Renal cortical epithelial cell (primary cell): Measurements from ENCODE around the gene GTF2IRD1. TPM values are rescaled to one million over a fixed set of nuclear protein-coding genes. Genes with fewer than 3 reads are reported as not detected.
A peak's percentile ranks its signal among the peaks of the same experiment; 100 is the strongest.
"Not testable (repeated sequence)": the region's sequence is repeated elsewhere in the genome, so short reads cannot be mapped to it uniquely, and the experiment has no call there.

Experiments used
- DNase-seq: peaks from one replicate; pipeline ENCODE4 v3.0.0-alpha.2; 2011; ENCODE audit warnings: low read depth
- total RNA-seq: library from RNA; depleted of rRNA; stranded (reverse); fragments of >200 nt; gene quantifications from 2 replicates; pipeline ENCODE4 v1.2.3, GENCODE V29; 2014

Gene GTF2IRD1
- total RNA-seq, 1 donor from 2014 or later, result 52.2 TPM

DNA sequence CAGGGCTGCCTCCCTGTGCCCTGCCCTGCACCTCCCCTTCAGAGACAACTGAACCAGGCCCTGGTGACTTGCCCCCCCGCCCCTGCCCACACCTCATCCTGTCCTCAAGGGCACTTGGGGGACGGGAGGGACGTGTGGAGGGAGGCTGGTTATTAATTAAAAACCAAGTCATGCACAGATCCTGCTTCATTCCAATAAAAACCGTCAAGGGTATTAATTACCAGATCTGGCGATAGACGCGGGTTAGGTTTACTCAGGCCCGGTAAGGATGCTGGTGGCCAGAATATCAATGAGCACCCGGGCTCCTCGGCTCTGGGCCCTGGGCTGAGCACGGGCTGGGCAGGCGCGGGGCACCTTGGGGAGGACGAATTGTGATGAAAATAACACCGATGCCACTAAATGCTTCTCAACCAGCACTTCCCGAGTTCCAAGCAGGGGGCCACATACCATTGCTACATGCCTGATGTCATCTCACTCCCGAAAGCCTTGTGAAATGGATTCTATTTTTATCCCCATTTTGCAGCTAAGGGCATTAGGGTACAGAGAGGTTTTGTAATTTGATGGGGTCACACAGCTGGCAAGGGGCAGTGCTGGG lies 24.5 kb upstream of the GTF2IRD1 start:
- DNase-seq, result peak; percentile 89

DNA sequence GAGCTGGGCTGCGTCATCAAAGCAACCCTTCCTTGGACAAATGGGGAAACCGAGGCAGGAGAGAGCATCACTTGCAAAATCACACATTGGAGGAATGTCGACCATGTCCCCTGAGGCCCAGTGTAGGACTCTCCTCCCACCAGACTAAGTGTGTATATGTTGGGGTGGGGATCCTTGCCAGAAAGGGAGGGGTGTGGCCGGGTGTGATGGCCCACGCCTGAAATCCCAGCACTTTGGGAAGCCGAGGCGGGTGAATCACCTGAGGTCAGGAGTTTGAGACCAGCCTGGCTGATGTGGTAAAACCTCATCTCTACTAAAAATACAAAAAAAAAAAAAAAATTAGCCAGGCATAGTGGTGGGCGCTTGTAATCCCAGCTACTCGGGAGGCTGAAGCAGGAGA lies 23.3 kb upstream of the GTF2IRD1 start:
- DNase-seq, result peak; percentile 56

DNA sequence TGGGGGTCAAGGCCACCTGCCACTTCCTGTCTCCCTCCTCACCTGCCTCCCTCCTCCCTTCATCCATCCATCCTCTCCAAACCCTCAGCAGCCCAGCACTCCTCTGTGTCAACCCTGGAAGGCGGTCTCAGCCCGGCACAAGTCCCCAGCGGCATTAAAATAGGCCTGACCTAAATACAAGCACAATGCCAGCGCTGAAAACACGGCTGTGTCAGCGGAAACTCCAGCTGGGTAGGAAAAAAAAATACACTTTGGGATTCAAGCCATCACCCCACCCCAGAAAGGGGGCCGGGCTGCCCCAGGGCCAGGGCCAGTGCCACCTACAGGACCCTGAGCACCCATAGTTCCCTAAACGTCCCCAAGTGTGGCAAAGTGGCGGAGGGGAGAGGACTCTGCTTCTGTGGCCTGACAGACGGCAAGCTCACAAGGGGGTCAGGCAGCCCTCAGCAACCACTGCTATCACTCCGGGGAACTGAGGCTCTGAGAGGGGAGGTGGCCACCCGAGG lies 22.7 kb upstream of the GTF2IRD1 start:
- DNase-seq, result no peak

DNA sequence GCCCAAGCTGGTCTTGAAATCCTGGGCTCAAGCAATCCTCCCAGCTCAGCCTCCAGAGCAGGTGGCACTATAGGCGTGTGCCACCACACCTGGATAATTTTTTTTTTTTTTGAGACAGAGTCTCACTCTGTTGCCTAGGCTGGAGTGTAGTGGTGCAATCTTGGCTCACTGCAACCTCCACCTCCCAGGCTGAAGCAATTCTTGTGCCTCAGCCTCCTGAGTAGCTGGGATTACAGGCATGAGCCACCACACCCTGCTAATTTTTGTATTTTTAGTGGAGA lies 16.5 kb upstream of the GTF2IRD1 start:
- not testable (repeated sequence) for DNase-seq

DNA sequence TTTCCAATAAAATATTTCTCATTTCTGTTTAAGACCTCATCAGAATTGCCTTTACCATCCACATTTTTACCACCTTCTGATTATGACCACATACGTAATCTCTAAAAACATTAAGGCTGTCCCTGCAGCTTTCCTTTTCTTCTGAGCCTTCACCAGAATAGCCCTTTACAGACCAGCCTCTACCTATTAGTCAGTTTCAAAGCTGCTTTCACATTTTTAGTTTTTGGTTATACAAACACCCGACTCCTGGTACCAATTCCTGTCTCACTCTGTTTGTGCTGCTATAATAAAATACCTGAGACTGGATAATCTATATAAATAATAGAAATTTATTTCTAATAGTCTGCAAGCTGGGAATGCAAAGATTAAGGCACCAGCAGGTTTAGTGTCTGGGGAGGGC lies 15.4 kb upstream of the GTF2IRD1 start:
- no peak for DNase-seq

DNA sequence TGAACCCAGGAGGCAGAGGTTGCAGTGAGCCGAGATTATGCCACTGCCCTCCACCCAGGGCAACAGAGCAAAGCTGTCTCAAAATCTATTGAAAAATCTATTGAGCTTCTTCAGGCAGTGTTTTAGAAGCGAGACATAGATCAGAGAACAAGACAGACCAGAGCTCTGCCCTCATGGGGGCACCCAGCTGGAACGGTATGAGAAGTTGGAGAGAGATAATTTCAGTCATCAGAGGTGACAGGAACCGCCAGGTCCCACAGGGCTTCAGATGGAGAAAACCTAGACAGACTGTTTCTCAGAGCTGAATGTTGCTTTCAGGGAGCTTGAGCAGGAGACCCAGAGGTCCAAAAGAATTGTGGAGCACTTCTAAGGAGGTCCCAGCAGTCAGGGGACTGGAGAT lies 14.2 kb upstream of the GTF2IRD1 start:
- no peak for DNase-seq

DNA sequence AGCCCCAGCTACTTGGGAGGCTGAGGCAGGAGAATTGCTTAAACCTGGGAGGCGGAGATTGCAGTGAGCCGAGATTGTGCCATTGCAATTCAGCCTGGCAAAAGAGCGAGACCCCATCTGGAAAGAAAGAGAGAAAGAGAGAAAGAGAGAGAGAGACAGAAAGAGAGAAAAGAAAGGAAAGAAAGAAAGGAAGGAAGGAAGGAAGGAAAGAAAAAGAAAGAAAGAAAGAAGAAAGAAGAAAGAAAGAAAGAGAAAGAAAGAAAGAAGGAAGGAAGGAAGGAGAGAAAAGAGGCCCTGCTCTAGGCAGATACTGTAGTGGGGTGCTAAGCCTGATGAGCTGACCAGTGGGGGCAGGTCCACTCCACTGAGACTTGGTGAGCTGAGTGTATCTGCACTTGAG lies 13.6 kb upstream of the GTF2IRD1 start:
- not testable (repeated sequence) for DNase-seq

DNA sequence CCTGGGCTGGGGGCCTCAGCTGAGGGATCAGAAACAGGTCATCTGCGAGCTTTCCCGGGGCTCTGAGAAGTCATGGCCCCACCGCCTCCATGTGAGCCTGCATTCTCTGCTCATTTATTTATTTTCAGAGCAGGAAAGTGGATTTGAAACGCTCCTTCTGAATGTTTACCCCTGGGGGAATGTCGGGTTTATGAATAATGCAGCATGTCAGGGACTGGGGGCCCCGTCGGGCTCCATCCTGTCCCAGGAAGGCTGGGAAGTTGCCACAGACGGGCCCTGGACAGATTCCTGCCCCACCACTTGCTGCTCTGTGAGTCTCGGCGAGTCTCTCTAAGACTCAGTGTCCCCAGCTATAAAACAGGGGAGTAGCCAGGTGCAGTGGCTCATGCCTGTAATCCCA lies 11.9 kb upstream of the GTF2IRD1 start:
- peak; percentile 53 for DNase-seq

DNA sequence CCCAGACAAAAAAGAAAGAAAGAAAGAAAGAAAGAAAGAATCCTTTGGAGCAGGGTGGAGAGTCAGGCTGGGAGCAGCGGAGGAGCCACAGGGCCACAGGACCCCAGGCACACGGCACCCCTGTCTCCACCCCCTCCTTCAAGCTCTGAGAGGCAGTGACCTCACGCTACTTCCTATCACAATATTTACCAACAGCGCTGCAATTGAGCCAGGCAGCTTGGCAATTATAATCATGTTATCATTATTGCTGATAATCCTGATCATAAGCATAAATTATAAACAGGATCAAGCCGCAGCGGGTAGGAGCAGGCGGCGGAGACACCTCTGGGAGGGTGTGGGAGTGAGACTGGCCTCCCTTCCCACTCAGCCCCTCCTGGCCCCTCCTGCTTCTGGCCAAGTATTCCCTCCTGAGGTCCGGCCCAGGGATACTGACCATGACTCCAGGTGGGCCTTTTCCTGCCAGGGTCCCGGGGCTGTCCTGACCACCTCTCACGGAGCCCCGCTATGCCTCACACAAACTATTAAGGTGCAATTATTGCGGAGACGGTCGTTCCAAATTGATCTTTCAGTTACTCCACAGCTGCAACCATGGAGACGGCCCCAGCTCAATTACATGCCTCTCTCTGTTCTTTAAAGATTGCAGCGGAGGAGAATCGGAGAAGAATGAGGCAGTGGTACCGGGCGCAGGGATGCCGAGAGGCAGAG lies 10.0 kb upstream of the GTF2IRD1 start:
- no peak for DNase-seq

DNA sequence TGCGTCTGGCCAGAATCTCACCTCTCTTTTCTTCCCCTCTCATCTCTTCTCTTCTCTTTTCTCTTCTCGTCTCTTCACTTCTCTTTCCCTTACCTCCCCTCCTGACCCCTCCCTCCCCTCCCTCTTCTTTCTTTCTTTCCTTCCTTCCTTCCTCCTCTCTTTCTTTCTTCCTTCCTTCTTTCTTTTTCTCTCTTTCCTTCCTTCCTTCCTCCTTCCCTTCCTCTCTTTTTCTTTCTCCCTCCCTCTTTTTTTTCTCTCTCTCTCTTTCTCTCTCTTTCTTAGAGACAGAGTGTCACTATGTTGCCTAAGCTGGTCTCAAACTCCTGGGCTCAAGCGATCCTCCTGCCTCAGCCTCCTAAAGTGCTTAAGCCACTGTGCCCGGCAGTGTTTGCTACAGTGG lies 4.6 kb upstream of the GTF2IRD1 start:
- DNase-seq, result no peak

DNA sequence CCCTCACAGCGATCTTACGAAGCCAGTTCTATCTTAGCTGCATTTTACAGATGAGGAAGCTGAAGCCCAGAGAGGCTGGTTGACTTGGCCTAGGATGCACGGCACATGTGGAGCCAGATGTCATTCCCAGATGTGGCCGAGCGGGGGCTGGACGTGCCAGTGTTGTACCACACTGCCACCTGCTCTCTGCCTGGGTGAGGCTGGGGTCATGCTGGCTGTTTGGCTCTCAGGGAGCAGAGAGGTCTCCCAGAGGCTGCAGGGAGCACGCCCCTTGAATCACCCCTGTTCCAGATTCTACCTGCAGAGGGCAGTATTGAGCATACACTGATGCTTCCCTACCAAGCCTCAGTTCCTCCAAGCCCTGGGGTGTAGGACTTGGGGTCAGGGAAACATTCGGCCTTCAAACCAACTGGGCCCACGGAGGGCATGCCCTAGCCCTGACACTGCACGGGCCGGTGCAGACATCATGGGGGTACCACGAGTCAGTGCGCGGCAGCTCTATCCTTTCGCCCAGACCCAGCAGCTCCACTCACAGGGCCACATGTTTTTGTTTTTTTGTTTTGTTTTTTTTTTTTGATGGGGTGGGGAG lies 3.8 kb upstream of the GTF2IRD1 start:
- DNase-seq, result no peak

DNA sequence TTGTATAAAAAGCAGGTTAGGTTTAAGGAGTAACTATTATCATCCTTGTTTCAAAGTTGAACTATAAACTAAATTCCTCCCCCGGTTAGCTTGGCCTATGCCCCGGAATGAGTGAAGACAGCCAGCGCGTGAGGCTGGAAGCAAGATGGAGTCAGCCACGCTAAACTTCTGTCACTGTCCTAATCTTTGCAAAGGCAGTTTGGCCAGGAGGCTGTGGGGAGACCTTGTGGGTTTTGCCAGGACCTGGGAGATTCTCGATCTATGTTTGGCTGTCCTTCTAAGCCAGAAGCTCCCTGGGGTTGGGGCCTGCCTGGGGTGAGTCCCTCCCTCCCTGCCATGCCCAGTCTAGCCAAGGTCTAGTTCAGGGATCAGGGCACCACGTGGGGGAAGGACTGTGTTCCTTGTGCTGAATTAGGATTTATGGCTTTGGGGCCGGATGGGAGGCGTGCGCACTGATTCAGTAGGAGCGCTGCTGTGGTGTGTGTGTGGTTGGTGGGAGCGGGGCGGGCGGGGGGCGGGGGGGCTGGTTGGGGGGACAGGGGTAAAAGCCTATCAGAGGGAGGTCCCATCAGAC lies 871 bp upstream of the GTF2IRD1 start:
- peak; percentile 62 for DNase-seq

DNA sequence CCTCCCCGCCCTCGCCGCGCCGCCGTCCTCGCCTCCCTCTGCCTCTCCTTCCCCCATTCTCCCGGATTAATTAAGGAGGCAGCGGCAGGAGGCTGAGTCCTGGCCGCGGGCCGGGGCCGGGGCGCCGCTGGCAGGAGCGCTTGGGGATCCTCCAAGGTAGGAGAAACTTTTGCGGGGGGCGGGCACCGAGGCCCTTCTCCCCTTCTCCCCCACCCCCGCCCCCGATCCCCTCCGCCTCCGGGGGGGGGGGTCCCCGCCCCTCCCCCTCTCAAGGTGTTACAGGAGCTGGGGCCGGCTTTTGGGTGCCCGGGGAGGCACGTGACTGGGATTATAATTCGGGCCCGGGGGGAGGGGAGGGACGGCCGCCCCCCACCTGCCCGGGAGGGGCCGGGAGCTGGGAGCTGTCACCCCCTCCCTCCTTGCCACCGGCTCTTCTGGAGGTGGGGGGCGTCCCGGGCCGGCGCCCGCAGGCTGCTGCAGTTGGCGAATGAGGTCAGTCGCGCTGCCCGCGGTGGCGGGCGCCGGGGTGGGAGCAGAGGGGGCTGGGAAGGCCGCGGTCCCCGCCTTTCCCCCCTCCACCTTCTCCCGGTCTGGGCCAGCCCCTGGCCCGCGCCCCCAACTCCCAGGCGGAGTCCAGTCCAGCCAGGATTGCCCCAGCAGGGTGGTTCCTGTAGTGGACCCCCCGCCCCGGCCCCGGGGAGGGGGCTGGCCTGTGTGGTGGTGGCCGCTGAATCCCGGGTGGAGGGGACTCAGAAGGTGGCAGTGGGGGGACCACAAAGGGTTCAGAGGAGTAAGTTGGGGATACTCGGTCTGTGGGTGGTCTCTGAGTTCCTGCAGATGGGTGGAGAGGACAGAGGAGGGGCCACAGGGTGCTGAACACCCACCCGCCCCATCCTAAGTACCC lies 567 bp downstream of the GTF2IRD1 start:
- DNase-seq, result no peak

DNA sequence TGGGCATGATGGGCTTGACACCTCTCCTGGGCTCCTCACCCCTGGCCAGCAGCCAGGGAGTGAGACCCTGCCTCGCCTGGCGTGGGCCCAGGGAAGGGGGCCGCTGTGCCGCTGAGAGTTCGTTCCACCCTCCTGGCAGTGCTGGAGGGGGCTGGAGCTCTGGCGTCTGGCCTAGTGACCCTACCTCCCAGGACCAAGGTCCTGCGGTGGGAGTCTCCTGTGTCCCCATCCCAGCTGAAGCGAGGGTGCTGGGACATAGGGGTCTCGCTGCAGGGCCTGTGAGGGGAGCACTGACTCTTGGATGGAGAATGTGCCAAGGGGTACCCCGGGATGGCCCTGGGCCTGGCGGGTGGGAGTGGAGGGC lies 1.2 kb downstream of the GTF2IRD1 start:
- no peak for DNase-seq

DNA sequence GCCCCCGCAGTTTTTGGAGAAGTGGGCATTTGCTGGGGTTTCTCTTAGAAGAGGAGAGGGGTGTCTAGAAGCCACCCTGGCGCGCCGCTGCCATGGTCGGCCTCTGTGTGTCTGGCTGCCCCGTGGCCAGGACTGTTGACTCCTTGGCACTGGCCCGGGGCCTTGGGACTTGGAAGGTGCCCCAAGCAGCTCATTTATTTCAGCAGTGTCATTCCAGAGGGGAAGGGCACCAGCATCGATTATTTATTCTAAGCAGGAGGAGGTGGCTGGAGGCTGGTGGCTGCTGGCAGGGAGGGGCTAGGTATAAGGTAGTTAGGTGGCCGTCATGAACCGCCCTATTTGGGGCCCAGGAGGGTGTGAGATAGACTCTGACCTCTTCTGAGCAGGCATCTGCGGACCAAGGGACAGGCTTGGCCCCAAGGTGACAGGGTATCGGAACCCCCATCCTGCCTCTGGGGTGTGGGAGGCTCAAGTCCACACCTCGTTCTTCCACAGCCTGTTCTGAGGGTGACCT lies 1.6 kb downstream of the GTF2IRD1 start:
- DNase-seq, result no peak

DNA sequence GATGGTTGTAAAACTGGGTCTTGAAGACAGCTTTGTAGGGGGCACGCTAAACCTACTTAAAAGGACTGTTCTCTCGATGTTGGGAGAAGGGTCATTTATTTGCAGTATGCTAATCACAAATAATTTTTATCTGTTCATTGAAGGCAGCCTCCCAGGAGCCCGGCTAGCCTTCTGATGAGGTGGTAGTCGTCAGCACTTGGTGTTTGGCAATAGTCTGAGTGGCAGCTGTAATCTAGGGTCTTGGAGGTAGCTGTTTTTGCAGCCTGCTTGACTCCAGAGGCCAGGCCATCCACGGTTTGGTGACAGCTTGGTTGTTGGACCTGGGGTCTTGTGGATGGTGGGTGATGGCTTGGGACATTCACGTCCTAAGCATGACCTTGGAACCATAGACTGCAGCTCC lies 2.2 kb downstream of the GTF2IRD1 start:
- DNase-seq, result no peak

DNA sequence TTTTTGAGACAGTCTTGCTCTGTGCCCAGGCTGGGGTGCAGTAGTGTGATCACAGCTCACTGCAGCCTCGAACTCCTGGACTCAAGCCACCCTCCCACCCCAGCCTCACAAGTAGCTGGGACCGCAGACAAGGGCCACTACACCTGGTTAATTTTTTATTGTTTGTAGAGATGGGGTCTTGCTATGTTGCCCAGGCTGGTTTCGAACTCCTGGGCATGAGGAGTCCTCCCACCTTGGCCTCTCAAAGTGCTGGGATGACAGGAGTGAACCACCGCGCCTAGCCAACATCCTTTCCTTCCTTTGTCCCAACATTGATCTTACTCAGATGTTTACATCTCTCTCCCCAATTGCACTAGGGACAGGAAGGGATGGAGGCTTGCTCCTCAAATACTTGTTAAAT lies 3.3 kb downstream of the GTF2IRD1 start:
- DNase-seq, result no peak

DNA sequence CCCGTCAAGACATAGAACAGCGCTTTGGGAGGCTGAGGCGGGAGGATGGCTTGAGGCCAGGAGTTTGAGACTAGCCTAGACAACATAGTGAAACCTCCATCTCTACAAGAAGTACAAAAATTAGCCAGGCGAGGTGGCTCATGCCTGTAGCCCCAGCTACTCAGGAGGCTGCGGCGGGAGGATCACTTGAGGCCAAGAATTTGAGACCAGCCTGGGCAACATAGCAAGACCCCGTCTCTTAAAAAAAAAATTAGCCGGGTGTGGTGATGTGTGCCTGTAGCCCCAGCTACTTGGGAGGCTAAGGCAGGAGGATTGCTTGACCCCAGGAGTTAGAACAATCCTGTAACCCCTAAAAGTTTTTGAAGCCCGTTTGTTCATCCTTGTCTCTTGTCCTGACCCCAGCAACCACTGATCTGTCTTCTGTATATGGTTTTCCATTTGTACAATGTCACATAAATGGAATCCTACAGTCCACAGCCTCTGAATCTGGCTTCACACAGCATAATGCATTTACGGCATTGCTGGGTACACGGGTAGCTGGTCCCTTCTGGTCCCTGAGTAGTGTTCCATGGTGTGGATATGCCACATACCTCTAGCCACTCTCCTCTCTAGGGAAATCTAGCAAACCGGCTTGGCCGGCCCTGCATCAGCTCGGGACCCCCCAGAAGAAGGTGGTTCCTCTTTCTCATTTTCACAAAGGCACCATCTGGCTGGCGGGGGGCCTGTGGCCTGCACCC lies 8.4 kb downstream of the GTF2IRD1 start:
- no peak for DNase-seq

DNA sequence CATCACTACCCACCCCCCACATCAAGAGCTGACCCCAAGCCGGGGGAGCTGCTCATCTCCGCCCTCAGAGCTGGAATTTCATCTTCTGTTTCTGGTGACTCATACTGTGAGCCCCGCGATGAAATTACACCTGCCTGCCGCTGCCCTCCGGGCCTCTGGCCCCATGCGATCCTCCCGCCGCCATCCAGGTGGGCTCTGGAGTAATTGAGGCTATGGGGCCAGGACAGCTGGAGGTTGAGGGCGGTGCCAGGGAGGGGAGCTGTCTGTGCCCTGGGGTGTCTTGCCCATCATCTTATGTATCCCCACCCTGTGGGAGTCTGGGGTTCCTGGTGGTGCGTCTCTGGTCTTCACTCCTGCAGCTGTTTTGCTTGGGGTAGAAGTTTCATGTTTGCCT lies 9.0 kb downstream of the GTF2IRD1 start:
- no peak for DNase-seq

DNA sequence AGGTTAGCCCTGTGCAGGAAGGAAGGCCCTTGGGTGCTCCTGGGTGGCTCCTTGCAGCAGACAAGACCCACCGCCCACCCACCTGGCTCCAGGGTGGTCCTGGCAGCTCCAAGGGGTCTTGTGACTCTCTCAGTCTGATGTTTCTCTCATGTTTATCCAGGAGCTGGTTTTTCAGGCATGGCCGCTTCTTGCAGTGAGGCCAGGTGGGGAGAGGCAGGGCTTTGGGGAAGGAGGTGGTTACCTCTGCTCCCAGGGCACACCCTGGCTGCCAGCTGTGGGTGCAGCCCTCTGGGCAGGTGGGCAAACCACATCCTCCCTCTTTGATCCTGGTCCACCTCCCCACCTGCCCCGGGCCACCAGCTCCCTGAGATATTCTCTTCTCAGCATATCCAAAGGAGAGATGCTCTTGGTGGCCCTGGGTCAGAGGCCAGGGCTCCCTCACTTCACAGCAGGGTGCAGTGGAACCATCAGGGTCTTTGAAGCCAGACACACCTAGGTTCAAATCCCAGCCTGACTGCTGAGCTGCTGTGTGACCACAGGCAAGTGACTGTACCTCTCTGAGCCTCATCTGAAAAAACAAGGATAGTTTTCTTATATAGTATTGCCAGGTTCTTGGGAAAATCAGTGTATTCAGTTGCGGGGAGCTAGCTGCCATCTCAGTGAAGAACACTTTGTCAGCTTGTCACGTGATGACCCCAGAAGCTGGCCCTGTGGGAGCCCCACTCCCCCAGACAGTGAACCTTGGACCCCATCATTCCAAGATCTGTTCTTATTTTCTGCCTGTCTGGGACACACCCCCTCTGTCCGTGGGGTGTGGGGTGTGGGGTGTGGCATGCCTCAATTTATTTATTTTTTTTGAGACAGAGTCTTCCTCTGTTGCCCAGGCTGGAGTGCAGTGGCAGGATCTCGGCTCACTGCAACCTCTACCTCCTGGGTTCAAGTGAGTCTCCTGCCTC lies 11.5 kb downstream of the GTF2IRD1 start:
- DNase-seq, result no peak
